MM.1S (cell line): ENCODE measurements around the gene WDR70.
"Not testable (repeated sequence)": the region's sequence is repeated elsewhere in the genome, so short reads cannot be mapped to it uniquely, and the experiment has no call there.

Source experiments
- DNase-seq: peaks from one replicate; pipeline ENCODE4 v3.0.0-alpha.2; 2015
- H2AFZ ChIP-seq: fragments of 300-600 bp; sonication (generic); 2 replicates; pipeline ENCODE4 v1.6.0; 2016; ENCODE audit warnings: antibody characterized with exemption, low read length
- H3F3A ChIP-seq: fragments of 300-600 bp; sonication (generic); 2 replicates; pipeline ENCODE4 v1.6.1; 2016; ENCODE audit warnings: mild to moderate bottlenecking, antibody characterized with exemption, low read length, moderate library complexity, mixed read lengths; ENCODE audit not compliant: insufficient read depth
- H3K27ac ChIP-seq: fragments of 300-600 bp; sonication (generic); 2 replicates; pipeline ENCODE4 v1.5.1; 2016; ENCODE audit warnings: mild to moderate bottlenecking, low read length
- H3K27me3 ChIP-seq: fragments of 300-600 bp; sonication (generic); replicated peaks from 2 replicates; pipeline ENCODE4 v1.6.0; 2016; ENCODE audit warnings: low read length; ENCODE audit not compliant: insufficient read depth
- H3K36me3 ChIP-seq: fragments of 300-600 bp; sonication (generic); replicated peaks from 2 replicates; pipeline ENCODE4 v1.6.1; 2016; ENCODE audit warnings: mild to moderate bottlenecking, low read length, mixed read lengths; ENCODE audit not compliant: insufficient read depth
- H3K4me1 ChIP-seq: fragments of 300-600 bp; sonication (generic); 2 replicates; pipeline ENCODE4 v1.6.1; 2016; ENCODE audit warnings: low read length, mixed read lengths
- H3K4me2 ChIP-seq: fragments of 300-600 bp; sonication (generic); 2 replicates; pipeline ENCODE4 v1.6.0; 2016; ENCODE audit warnings: low read depth, low read length
- H3K4me3 ChIP-seq: fragments of 300-600 bp; sonication (generic); 2 replicates; pipeline ENCODE4 v1.5.1; 2016; ENCODE audit warnings: low read length, mixed read lengths
- H3K79me2 ChIP-seq: fragments of 300-600 bp; sonication (generic); 2 replicates; pipeline ENCODE4 v1.6.1; 2016; ENCODE audit warnings: mixed run types, low read length, mixed read lengths
- H3K9ac ChIP-seq: fragments of 300-600 bp; sonication (generic); 2 replicates; pipeline ENCODE4 v1.6.1; 2016; ENCODE audit warnings: low read length, mixed read lengths
- H3K9me2 ChIP-seq: fragments of 300-600 bp; sonication (generic); replicated peaks from 2 replicates; pipeline ENCODE4 v1.6.1; 2016; ENCODE audit warnings: mild to moderate bottlenecking, low read length, mixed read lengths; ENCODE audit not compliant: insufficient read depth
- H3K9me3 ChIP-seq: fragments of 300-600 bp; sonication (generic); replicated peaks from 2 replicates; pipeline ENCODE4 v1.6.1; 2016; ENCODE audit warnings: mild to moderate bottlenecking, low read length, mixed read lengths; ENCODE audit not compliant: insufficient read depth
- H4K20me1 ChIP-seq: fragments of 300-600 bp; sonication (generic); 2 replicates; pipeline ENCODE4 v1.6.1; 2016; ENCODE audit warnings: mild to moderate bottlenecking, low read length, moderate library complexity, mixed read lengths; ENCODE audit not compliant: insufficient read depth
- EZH2 ChIP-seq: fragments of 300-600 bp; sonication (generic); optimal IDR thresholded peaks from 2 replicates; pipeline ENCODE3; 2017; ENCODE audit warnings: low read depth, mild to moderate bottlenecking, antibody characterized with exemption, low read length, mixed read lengths
- EZH2phosphoT487 ChIP-seq: fragments of 300-600 bp; sonication (generic); IDR thresholded peaks from 2 replicates; pipeline ENCODE4 v1.6.1; 2018; ENCODE audit warnings: antibody characterized with exemption, low read length
- TF ChIP-seq, protein P1 (sequence below): fragments of 300-600 bp; sonication (generic); IDR thresholded peaks from 2 replicates; pipeline ENCODE4 v1.5.1; 2016; ENCODE audit warnings: antibody characterized with exemption, low read length, mixed read lengths

WDR70 gene

DNA sequence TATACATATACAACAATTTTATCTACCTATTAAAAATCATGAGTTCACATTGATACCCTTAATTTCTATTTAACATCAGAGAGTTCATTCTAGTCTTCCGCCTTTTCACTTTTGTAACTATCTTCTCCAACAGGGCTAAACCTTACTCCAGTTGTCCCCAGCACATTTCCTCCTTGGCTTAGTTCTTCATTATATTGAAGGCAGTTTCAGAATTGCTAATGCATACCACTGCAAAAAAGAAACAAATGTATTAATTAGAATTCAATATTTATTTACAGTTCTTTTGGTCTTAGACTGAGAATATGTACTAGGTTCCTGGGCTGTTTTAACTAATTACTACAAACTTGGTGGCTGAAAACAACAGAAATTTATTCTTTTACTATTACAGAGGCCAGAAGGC, 132.5 kb downstream of the WDR70 start:
- no peaks in the 10 kb centered on the region for H3K27me3 ChIP-seq
- no peaks in the 10 kb centered on the region for H4K20me1 ChIP-seq
- no peak overlapping the region for H3K27ac ChIP-seq
- H3F3A ChIP-seq, result no peaks in the 10 kb centered on the region
- H3K4me3 ChIP-seq, result no peak overlapping the region
- DNase-seq, result no peak
- no peaks in the 10 kb centered on the region for H3K9me2 ChIP-seq
- no peaks in the 10 kb centered on the region for H3K9me3 ChIP-seq
- no peak overlapping the region for H3K4me2 ChIP-seq
- TF ChIP-seq EZH2 (no peak), EZH2phosphoT487 (no peak)
- TF ChIP-seq, protein P1, sequence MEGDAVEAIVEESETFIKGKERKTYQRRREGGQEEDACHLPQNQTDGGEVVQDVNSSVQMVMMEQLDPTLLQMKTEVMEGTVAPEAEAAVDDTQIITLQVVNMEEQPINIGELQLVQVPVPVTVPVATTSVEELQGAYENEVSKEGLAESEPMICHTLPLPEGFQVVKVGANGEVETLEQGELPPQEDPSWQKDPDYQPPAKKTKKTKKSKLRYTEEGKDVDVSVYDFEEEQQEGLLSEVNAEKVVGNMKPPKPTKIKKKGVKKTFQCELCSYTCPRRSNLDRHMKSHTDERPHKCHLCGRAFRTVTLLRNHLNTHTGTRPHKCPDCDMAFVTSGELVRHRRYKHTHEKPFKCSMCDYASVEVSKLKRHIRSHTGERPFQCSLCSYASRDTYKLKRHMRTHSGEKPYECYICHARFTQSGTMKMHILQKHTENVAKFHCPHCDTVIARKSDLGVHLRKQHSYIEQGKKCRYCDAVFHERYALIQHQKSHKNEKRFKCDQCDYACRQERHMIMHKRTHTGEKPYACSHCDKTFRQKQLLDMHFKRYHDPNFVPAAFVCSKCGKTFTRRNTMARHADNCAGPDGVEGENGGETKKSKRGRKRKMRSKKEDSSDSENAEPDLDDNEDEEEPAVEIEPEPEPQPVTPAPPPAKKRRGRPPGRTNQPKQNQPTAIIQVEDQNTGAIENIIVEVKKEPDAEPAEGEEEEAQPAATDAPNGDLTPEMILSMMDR, result no peak
- no peak overlapping the region for H2AFZ ChIP-seq
- no peak overlapping the region for H3K9ac ChIP-seq
- H3K36me3 ChIP-seq, result no peaks in the 10 kb centered on the region
- H3K4me1 ChIP-seq, result no peaks in the 10 kb centered on the region
- H3K79me2 ChIP-seq, result no peaks in the 10 kb centered on the region

DNA sequence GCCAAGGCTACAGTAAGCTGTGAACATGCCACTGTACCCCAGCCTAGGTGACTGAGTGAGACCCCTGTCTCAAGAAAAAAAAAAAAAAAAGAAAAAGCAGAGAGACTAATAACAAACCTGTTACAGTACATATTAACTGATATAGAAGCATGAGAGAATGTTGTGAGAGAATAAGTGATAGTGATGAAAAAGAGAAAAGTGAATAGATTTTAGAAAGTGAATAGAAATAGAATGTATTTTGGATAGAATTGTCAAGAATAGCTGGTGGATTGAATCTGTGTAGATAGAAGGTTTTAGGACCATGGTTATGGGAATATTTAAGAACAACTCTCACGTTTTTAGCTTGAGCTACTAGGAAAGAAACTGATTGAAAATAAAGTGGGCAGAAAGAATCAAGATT, 135.8 kb downstream of the WDR70 start:
- H3K4me1 ChIP-seq, result no peaks in the 10 kb centered on the region
- H3K9ac ChIP-seq, result no peak overlapping the region
- no peaks in the 10 kb centered on the region for H3K27me3 ChIP-seq
- no peak overlapping the region for H3K4me2 ChIP-seq
- no peak overlapping the region for H3K27ac ChIP-seq
- no peak overlapping the region for H2AFZ ChIP-seq
- H3K9me3 ChIP-seq, result no peaks in the 10 kb centered on the region
- TF ChIP-seq, protein P1, result no peak
- no peaks in the 10 kb centered on the region for H3K36me3 ChIP-seq
- H3K4me3 ChIP-seq, result no peak overlapping the region
- no peaks in the 10 kb centered on the region for H4K20me1 ChIP-seq
- H3K79me2 ChIP-seq, result no peaks in the 10 kb centered on the region
- no peaks in the 10 kb centered on the region for H3F3A ChIP-seq
- no peak for DNase-seq
- no peaks in the 10 kb centered on the region for H3K9me2 ChIP-seq

DNA sequence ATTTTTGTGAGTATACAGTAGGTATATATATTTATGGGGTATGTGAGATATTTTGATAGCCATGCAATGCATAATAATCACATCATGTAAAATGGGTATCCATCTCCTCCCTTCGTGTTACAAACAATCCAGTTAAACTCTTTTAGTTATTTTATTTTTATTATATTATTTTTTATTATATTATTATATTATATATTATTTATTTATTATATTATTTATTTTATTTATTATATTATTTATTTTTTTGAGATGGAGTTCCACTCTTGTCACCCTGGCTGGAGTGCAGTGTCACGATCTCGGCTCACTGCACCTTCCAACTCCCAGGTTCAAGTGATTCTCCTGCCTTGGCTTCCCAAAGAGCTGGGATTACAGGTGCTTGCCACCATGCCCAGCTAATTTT, 138.6 kb downstream of the WDR70 start:
- DNase-seq, result no peak
- Histone ChIP-seq H3K4me2 (no peak overlapping the region), H3K9me3 (no peaks in the 10 kb centered on the region), H3K36me3 (no peaks in the 10 kb centered on the region), H4K20me1 (no peaks in the 10 kb centered on the region), H2AFZ (no peak overlapping the region), H3K9ac (no peak overlapping the region), H3K27ac (no peak overlapping the region), H3F3A (no peaks in the 10 kb centered on the region), H3K4me3 (no peak overlapping the region), H3K4me1 (no peaks in the 10 kb centered on the region), H3K27me3 (no peaks in the 10 kb centered on the region), H3K79me2 (no peaks in the 10 kb centered on the region), H3K9me2 (no peaks in the 10 kb centered on the region)
- TF ChIP-seq, protein P1, result no peak
- TF ChIP-seq EZH2 (no peak), EZH2phosphoT487 (no peak)

DNA sequence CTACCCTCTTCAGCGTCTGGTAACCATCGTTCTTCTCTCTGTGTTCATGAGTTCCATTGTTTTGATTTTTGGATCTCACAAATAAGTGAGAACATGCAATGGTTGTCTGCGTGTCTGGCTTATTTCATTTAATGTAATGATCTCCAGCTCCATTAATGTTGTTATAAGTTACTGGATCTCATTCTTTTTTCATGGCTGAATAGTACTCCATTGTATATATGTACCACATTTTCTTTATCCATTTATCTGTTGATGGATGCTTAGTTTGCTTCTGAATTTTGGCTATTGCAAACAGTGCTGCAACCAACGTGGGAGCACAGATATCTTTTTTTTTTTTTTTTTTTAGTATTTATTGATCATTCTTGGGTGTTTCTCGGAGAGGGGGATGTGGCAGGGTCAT, 139.2 kb downstream of the WDR70 start:
- not testable (repeated sequence) for H3K36me3 ChIP-seq, H3F3A ChIP-seq, H4K20me1 ChIP-seq, H3K79me2 ChIP-seq, H3K9me2 ChIP-seq, H2AFZ ChIP-seq, H3K4me2 ChIP-seq, H3K27ac ChIP-seq, DNase-seq, H3K4me1 ChIP-seq, H3K9me3 ChIP-seq, H3K4me3 ChIP-seq, H3K27me3 ChIP-seq, H3K9ac ChIP-seq
